ENCODE data around the gene SETBP1.
"Not testable (repeated sequence)": the region's sequence is repeated elsewhere in the genome, so short reads cannot be mapped to it uniquely, and the experiment has no call there.

Gene SETBP1

DNA sequence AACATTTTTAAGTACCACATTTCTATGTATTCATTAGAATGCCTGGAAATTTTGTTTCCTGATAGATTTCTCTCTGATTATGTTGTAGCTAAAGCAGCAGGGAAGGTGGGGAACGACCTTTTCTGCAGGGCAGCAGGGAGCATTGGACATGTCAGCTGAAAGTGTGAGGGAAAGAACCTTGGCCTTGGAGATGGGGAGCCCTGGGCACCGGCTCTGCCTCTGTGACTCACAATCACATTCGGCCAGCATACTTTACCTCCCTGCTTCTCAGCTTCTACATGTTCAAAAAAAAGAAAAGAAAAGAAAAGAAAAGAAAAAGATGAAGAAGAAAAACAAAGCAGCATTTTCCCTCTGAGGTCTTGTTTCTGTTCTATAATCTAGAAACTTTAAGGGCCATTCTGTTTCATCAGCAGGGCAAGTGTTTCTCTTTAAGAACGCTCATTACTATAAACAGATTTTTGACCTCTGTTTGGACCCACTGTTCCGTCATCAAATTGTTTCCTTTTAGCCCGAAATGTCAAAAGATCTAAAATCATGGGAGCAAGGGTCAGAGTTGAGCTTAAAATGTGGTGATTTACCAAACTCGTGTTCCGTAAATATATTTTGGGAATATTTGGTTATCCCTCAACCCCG lies 27.9 kb downstream of the SETBP1 start:
- DNase-seq, result no peak

DNA sequence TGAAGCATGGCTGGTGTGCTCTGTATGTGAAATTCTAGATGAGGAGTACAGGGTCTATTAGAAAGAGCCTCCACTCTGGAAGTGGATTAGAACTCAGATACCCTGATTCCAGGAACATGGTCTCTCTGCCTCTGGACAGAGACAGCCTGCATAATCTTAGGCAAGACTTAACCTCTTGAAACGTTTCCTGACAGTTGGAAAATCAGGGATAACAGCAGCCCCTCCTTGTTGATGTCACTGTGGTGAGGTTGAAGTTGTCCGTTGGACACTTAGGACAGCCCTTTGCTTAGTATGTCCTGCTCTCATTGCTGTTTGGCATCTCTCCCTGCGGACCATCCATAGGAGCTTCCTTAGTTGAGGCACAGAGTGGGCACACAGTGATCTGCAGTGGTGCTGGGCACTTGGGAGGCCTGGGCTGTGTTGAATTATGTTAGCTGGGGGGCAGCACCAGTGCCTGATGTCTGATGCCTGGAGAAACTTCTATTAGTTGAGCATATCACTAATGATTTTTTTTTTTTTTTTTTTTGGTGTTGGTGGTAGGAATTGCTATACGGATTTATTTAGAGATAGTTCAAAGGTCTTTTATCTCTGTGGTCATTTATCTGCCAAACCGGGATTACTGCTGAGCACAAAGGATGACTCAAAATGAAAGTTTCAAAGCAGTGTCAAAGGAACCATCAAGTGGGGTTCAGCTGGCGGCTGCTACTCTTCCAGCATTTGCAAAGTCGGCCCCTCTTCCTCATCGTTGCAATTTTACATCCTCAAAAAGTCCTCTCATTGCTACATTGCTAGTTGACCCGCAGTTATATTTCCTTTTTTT lies 28.8 kb downstream of the SETBP1 start:
- no peak for DNase-seq

DNA sequence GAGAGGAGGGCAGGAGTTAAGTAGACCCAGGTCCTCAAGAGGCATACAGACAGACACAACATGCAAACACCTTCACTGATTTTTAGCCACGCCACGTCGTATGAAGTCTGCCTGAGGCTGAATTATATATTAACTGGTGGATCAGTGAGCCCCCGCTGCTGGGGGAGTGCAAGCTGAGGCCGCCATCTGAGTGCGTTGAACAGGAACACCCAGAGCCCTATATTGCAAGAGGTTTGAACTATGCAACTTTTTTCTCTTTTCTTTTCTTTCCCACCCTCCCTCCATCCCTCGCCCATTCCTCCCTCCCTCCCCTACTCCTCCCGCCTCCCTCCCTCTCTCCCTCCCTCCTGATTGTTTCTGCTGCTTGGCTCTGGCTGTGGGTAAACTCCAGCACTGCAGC lies 30.2 kb downstream of the SETBP1 start:
- no peak for DNase-seq

- DNase-seq, result no peak
Measured at GRCh38 chr18:44712025-44712424, 31.3 kb downstream of the SETBP1 start.

DNA sequence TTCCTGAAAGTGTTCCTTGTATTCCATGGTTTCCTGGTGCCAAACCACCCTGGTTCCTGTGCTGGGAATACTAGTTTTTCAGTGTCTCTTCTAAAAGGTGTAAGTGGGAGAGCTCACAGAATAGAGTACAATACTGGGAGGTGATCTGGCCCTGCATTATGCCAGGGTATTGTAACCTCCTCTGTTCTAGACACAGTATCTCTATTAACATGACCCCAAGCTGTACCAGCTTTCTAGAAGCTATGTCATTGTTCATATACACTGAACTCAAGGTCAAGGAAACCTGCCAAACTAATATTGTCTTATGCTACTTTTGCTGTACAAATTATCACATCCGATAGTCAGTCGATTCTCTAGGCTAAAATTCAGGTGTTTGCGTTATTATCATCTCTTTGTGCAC lies 32.7 kb downstream of the SETBP1 start:
- no peak for DNase-seq

DNA sequence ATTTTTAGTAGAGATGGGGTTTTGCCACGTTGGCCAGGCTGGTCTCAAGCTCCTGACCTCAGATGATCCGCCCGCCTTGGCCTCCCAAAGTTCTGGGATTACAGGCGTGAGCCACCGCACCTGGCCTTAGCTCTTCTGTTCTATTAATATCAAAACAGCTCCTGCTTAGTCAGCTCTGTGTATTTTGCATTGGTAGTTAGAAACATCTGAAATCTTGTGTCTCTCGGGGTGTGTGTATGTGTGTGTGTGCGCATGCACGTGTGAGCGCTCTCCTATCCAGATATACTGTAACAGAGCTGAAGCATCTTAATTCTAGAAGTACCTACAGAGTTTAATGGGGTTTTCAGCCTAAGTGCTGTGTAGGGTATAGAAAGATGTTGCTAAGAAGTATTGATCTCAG lies 33.7 kb downstream of the SETBP1 start:
- DNase-seq, result no peak

- no peak for DNase-seq
Measured at GRCh38 chr18:44715245-44715644, 34.6 kb downstream of the SETBP1 start.

GRCh38 chr18:44715842-44716241 lies 35.2 kb downstream of the SETBP1 start:
- DNase-seq, result no peak

GRCh38 chr18:44716697-44717163 lies 36.0 kb downstream of the SETBP1 start:
- no peak for DNase-seq

DNA sequence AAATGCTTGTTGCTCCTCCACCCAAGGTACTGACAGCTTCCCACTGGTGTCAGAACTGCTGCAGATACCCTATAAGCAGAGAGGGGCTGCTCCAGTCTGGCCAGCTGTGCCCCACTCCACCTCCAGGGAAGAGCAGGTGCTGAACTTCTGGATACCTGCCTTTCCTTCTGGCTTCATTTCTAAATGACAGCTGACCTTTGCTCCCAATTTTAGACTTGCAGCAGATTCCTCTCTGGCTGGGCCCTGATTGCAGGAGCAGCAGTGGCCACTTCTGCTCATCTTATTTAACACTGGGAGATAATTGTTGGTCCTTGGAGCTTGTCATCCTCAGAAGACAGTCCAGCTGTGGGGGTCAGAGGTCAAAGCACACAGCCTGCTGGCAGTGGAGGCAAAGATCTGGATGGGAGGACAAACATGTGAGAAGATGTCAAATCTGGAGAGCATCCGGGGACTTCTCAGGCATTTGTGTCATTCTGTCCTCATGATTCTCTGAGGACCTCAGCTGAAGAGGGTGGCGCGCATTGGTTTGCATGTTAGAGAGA lies 38.9 kb downstream of the SETBP1 start:
- DNase-seq, result no peak

GRCh38 chr18:44721748-44722147 lies 41.1 kb downstream of the SETBP1 start:
- not testable (repeated sequence) for DNase-seq

- no peak for DNase-seq
Measured at GRCh38 chr18:44723411-44723810, 42.7 kb downstream of the SETBP1 start.

DNA sequence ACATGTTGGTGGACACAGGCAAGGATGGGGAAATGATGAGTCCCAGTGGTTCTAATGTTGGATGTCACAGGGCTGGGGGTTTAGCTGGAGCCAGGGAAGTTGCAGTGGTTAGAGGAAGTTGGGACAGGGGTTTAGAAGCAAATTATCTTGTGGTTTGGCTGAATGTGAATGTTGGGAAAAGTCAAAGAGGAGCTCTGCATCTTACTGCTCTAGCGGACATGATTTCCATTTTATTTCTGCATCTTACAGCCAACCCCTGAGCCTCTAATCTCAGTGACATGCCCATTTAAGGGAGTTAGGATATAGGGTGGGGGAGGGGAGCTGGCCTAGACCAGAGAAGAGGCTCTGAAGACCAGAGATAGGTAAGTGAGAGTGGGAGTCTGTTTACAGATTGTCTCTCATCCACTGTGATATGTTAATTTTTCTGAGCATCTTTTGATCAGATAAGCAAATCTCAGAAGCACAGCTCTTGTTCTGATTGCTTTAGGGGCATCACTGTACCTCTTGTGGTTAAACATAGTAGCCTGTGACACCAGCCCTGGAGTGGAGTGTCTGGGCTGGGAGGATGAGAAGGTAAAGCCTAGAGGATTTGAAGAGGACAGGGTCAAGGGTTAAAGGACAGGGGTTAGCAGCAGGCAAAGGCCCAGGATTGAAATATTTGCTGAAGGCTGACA lies 43.6 kb downstream of the SETBP1 start:
- DNase-seq, result no peak

DNA sequence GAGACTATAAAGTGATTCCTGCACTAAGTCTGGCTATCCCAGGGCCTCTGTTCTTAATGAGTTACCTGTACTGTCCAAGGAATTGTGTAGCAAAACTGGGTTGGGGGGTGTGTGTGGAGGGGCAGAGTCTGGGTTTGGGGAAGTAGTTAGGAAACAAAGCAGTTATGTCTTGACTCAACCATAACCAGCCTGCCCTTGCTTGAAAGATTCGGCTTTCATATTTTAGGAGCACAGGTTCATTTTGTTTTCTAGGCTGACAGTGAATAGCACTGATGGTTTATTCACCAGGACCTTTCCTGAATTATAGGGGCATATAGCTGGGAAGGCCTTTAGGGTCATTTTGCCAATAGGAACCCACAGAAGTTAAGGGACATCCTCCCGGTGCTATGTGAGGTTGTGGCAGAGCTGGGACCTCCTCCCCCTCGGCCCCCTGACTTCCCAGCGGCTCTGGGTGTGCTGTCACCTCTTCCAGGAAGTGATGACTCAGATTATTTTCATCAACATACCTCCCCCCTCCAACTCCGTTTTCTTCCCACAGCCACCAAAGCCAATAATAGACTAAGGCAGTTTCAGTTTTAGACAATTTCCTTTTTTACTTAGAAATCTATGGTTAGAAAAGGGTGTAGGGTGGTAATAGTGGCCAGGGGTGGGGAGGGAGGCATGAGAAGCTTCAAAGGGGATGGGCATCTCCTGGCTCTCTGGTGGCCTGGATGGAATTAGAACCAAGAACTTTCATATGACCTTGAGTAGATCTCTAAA lies 44.8 kb downstream of the SETBP1 start:
- DNase-seq, result no peak

DNA sequence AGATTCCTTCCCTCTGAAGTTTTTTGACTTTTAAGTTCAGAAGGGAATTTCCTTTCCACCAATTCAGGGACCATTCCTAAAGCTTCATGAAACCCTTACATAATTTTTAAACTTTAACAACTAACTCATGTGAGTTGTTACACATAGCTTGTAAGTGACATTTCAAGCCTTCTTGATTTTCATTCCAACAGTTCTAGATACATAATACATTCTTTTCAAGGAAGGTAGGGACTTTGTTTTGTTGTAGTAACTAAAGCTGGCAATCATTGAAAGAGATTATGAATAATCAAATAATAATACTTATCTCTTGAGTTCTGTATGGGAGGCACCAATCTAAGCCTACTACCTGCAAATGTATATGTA lies 45.4 kb downstream of the SETBP1 start:
- no peak for DNase-seq

DNA sequence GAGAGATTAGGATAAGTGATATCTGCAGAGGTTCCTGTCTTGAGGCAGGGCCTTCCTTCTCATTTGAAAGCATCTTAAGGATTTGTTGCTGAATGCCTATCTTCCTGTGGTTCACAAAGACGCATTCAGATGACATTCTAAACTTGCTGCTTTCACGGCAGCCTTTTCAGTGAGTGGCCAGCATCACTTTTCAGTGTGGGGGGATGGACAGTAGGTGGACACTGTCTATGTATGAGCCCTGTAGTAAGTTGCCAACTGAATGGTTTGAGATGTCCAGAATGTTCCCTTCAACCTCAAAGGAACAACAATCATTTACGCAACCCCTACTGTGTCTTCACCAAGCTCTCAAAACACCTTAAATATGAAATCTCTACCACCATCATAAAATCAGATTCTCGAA lies 46.6 kb downstream of the SETBP1 start:
- DNase-seq, result no peak

DNA sequence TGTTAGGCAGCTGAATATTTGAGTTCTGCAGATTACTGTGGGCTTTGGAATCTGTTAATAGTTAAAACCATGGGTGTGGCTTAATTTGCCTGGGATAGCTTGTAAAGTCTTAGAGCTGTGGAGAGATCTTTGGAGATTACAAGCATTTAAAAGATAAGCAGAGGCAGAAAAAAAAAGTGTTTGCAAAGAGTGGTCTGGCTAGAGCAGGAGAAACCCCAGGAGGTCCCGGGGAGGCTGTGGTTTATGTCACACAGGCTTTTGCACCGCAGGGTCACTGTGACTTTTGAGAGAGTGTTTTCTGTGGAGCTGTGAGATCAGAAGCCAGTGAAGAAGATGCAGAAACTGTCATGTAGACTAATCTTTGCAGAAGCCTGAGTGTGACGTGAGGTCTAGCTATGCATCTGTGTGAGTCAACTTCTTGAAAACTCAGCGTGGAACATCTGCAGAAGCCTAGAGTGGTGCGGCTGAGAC lies 49.0 kb downstream of the SETBP1 start:
- no peak for DNase-seq

DNA sequence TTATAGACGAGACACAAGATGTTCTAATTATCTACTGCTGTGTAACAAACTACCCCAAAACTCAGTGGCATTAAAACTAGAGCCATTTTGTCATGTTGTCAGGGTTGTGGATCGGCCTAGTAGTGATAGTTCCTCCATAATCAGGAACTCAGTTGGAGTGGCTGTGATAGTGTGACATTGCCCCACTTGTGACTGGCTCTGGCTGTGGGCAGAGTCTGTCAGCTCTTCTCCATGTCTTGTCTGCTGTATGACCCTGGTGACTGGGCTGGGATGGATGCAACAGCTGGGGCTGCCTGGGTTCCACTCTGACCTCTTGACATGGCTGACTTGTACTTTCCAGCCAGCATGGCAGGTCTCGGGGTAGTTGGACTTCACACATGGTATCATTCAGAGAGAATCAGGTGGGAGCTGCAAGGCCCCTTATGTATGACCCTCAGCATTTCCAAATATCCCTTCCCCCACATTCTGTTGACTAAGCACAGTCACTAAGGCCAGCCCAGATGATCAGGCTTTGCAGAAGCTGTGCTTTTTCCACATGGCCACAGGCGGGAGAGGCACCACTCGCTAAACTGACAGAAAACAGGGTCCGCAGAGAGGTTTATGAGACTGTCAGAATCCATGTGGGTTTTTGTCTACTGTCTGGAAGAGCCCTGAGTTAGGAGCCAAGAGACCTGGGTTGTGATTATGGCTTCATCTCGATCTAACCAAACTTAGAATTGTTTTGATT lies 50.3 kb downstream of the SETBP1 start:
- no peak for DNase-seq

GRCh38 chr18:44731530-44732237 lies 51.0 kb downstream of the SETBP1 start:
- DNase-seq, result no peak

DNA sequence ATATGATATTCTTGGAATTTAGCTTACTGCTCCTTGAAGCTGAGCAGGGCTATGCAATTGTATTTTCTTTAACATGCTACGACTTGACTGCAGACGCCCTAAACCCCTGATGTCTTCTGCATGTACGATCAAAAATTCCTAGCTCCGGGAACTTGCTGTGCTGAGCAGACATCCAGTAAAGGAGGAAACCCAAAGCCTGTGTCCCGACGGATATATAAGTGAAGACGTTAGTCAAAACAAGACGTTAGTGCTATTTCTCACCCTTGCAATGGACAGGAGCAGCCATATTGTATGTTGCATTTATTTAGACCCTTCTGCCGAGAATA lies 51.5 kb downstream of the SETBP1 start:
- no peak for DNase-seq

GRCh38 chr18:44732599-44732998 lies 51.9 kb downstream of the SETBP1 start:
- DNase-seq, result no peak

Measured in right forelimb (tissue), 1 donor.